Glutamatergic neuron (in vitro differentiated cells): ENCODE measurements around the gene ACYP2. TPM values are rescaled to one million over a fixed set of nuclear protein-coding genes. Genes with fewer than 3 reads are reported as not detected.

Experiments
- DNase-seq: peaks from one replicate; pipeline ENCODE4 v3.0.0; 2022
- H3K27ac Mint-ChIP-seq: one replicate; pipeline ENCODE4 v1.8.0; 2020; ENCODE audit warnings: mild to moderate bottlenecking, mixed read lengths, inconsistent platforms; ENCODE audit not compliant: unreplicated experiment
- H3K27me3 Mint-ChIP-seq: one replicate; pipeline ENCODE4 v1.8.0; 2020; ENCODE audit warnings: mild to moderate bottlenecking, moderate library complexity, mixed read lengths, inconsistent platforms; ENCODE audit not compliant: unreplicated experiment
- H3K36me3 Mint-ChIP-seq: one replicate; pipeline ENCODE4 v1.8.0; 2020; ENCODE audit warnings: mild to moderate bottlenecking, mixed read lengths, inconsistent platforms; ENCODE audit not compliant: unreplicated experiment
- H3K4me1 Mint-ChIP-seq: one replicate; pipeline ENCODE4 v1.8.0; 2020; ENCODE audit warnings: mild to moderate bottlenecking, low read depth, mixed read lengths, inconsistent platforms; ENCODE audit not compliant: unreplicated experiment
- H3K4me3 Mint-ChIP-seq: one replicate; pipeline ENCODE4 v1.8.0; 2020; ENCODE audit warnings: mild to moderate bottlenecking, mixed read lengths, inconsistent platforms; ENCODE audit not compliant: unreplicated experiment
- H3K9me3 Mint-ChIP-seq: one replicate; pipeline ENCODE4 v1.8.0; 2020; ENCODE audit warnings: mild to moderate bottlenecking, moderate library complexity, mixed read lengths, inconsistent platforms; ENCODE audit not compliant: unreplicated experiment
- CTCF ChIP-seq: fragments of 200-600 bp; sonication (generic); IDR thresholded peaks from one replicate; pipeline ENCODE4 v1.5.0; 2021; ENCODE audit not compliant: partially characterized antibody, unreplicated experiment
- total RNA-seq: library from RNA; stranded (reverse); fragmentation: NEBNext Ultra II Directional; extraction: Animal tissue kit (Norgen Biotek cat#: 25700); gene quantifications from one replicate; pipeline ENCODE4 v1.2.1, GENCODE V29; 2021; ENCODE audit not compliant: unreplicated experiment

Gene ACYP2
- total RNA-seq, 1 donor from 2014 or later = 8.4 TPM

GRCh38 chr2:54207666-54208195, 92.3 kb downstream of the ACYP2 start:
- Mint-ChIP-seq H3K27ac (no peak overlapping the region), H3K4me3 (no peak overlapping the region), H3K9me3 (no peaks in the 10 kb centered on the region), H3K4me1 (no peaks in the 10 kb centered on the region), H3K27me3 (no peaks in the 10 kb centered on the region), H3K36me3 (no peaks in the 10 kb centered on the region)
- no peak for DNase-seq
- TF ChIP-seq CTCF = no peak

- H3K36me3 Mint-ChIP-seq = no peaks in the 10 kb centered on the region
- H3K4me1 Mint-ChIP-seq = no peaks in the 10 kb centered on the region
- H3K9me3 Mint-ChIP-seq = no peaks in the 10 kb centered on the region
- H3K4me3 Mint-ChIP-seq = no peak overlapping the region
- H3K27me3 Mint-ChIP-seq = peaks cover 2% of the 10 kb centered on the region
- H3K27ac Mint-ChIP-seq = no peak overlapping the region
- no peak for DNase-seq
- no peak for TF ChIP-seq CTCF
Observed at GRCh38 chr2:54208364-54209240, 93.2 kb downstream of the ACYP2 start.

- no peak for TF ChIP-seq CTCF
- H3K4me1 Mint-ChIP-seq = no peaks in the 10 kb centered on the region
- no peak overlapping the region for H3K27ac Mint-ChIP-seq
- DNase-seq = no peak
- H3K9me3 Mint-ChIP-seq = peaks cover 4% of the 10 kb centered on the region
- H3K36me3 Mint-ChIP-seq = peaks cover 5% of the 10 kb centered on the region
- no peak overlapping the region for H3K4me3 Mint-ChIP-seq
- H3K27me3 Mint-ChIP-seq = peaks cover 2% of the 10 kb centered on the region
Observed at GRCh38 chr2:54209379-54209778, 94.0 kb downstream of the ACYP2 start.

- Mint-ChIP-seq H3K36me3 (peaks cover 12% of the 10 kb centered on the region), H3K27ac (no peak overlapping the region), H3K4me1 (no peaks in the 10 kb centered on the region), H3K27me3 (peaks cover 2% of the 10 kb centered on the region), H3K9me3 (peaks cover 4% of the 10 kb centered on the region), H3K4me3 (no peak overlapping the region)
- DNase-seq = no peak
- no peak for TF ChIP-seq CTCF
Observed at GRCh38 chr2:54212456-54212855, 97.0 kb downstream of the ACYP2 start.

- no peak overlapping the region for H3K27ac Mint-ChIP-seq
- peaks cover 4% of the 10 kb centered on the region for H3K9me3 Mint-ChIP-seq
- no peaks in the 10 kb centered on the region for H3K4me1 Mint-ChIP-seq
- no peak overlapping the region for H3K4me3 Mint-ChIP-seq
- TF ChIP-seq CTCF = no peak
- DNase-seq = no peak
- H3K36me3 Mint-ChIP-seq = peaks cover 12% of the 10 kb centered on the region
- H3K27me3 Mint-ChIP-seq = peaks cover 2% of the 10 kb centered on the region
Observed at GRCh38 chr2:54213082-54213481, 97.7 kb downstream of the ACYP2 start.
